Adrenal gland (tissue), 12 donors: ENCODE data around the gene PTPRN2. TPM values are rescaled to one million over a fixed set of nuclear protein-coding genes. Genes with fewer than 3 reads are reported as not detected.

Experiments
- DNase-seq, 7 donors: peaks; one replicate each; pipeline ENCODE4 v3.0.0-alpha.2; 2019 to 2020
- H3K27ac ChIP-seq, 5 donors: fragments of 200-600 bp; sonication (generic) in 4 of 5; 1 replicate in 3 of 5; 2 replicates in 2 of 5; pipeline versions ENCODE4 v1.5.1 to v1.8.0; 2016 to 2020; ENCODE audit warnings: mild to moderate bottlenecking in 1 of 5
- H3K27me3 ChIP-seq: fragments of 200-600 bp; 2 replicates; pipeline ENCODE4 v1.8.0; 2021
- H3K36me3 ChIP-seq, 2 donors: fragments of 200-600 bp; replicated peaks in 1 of 2; 1 replicate in 1 of 2; 2 replicates in 1 of 2; pipeline versions ENCODE4 v1.5.1 to v1.8.0; 2018 to 2022
- H3K4me1 ChIP-seq, 2 donors: fragments of 200-600 bp; replicated peaks in 1 of 2; 1 replicate in 1 of 2; 2 replicates in 1 of 2; pipeline versions ENCODE4 v1.5.1 to v1.8.0; 2018 to 2021
- H3K4me3 ChIP-seq, 4 donors: fragments of 200-600 bp; sonication (generic) in 3 of 4; one replicate each; pipeline ENCODE4 v1.5.1; 2016 to 2018
- H3K9me3 ChIP-seq, 3 donors: fragments of 200-600 bp; sonication (generic) in 1 of 3; replicated peaks in 1 of 3; 1 replicate in 2 of 3; 2 replicates in 1 of 3; pipeline versions ENCODE4 v1.5.1 to v1.8.0; 2016 to 2021
- CTCF ChIP-seq, 6 experiments: fragments of 450-650 bp in 4 of 6; fragments of 200-600 bp in 2 of 6; sonication (generic) in 1 of 6; IDR thresholded peaks; 1 replicate in 5 of 6; 2 replicates in 1 of 6; pipeline versions ENCODE4 v1.5.1 to v1.8.0; 2016 to 2021; ENCODE audit warnings: antibody characterized with exemption in 6 of 6, mild to moderate bottlenecking in 2 of 6, moderate library complexity in 1 of 6
- POLR2A ChIP-seq, 2 donors: fragments of 450-650 bp; IDR thresholded peaks; one replicate each; pipeline ENCODE4 v1.6.1; 2017; ENCODE audit warnings: antibody characterized with exemption in 2 of 2, mild to moderate bottlenecking in 2 of 2, moderate library complexity in 1 of 2
- WGBS, 4 donors: extraction: QIAGEN DNeasy Blood & Tissue Kit in 2 of 4; methylation state at CpG; one replicate each; pipeline versions ENCODE4 v1.1.5 to v1.1.7; 2013 to 2017; 5-methylcytosine and 5-hydroxymethylcytosine counted together
- intact Hi-C, 2 donors: fragments of 100-400 bp; cut with DNase I; formaldehyde crosslinking; loops; one replicate each; pipeline versions ENCODE4 v1.14.1 to v1.15.0; 2022 to 2023
- polyA plus RNA-seq, 3 donors: library from polyadenylated mRNA; stranded (reverse); fragments of 200-250 nt in 2 of 3; fragments of 350-450 nt in 1 of 3; fragmentation: Illumina TruSeq in 1 of 3; extraction: RNeasy Lipid Tissue Mini Kit (QIAGEN cat#74804) in 1 of 3; gene quantifications; one replicate each; pipeline ENCODE4 v1.2.3, GENCODE V29; 2013 to 2014
- total RNA-seq, 9 donors: library from RNA; depleted of rRNA in 4 of 9; stranded (reverse); fragments of >200 nt in 4 of 9; fragments of 120-200 nt in 1 of 9; fragmentation: NEBNext Ultra II Directional in 1 of 9; extraction: Animal tissue kit (Norgen Biotek cat#: 25700) in 1 of 9; gene quantifications; one replicate each; pipeline versions ENCODE4 v1.1.0 to v1.2.4, GENCODE V29; 2013 to 2023
- donor health status: healthy with polysubstance abuse.
- donor health status: Bipolar disorder and iron deficiency.
- donor health status: DM: yes; HTN: yes; CAD: no.
- donor health status: DM: no; HTN: no; CAD: no.
- donor health status: DM: no; HTN: no; CAD: no.
- donor health status: DM: yes; HTN: yes; CAD: no.

The PTPRN2 gene
- total and polyA plus RNA-seq, 12 donors: 2.2 to 16.2 (median 3.4) TPM

GRCh38 chr7:157638563-157638962 lies 949.1 kb downstream of the PTPRN2 start:
- Histone ChIP-seq H3K9me3 (no peaks in the 10 kb centered on the region), H3K27ac (no peak overlapping the region), H3K4me3 (no peak overlapping the region), H3K4me1 (no peaks in the 10 kb centered on the region), H3K27me3 (peaks cover 1% of the 10 kb centered on the region), H3K36me3 (no peaks in the 10 kb centered on the region)
- TF ChIP-seq CTCF (IDR thresholded peaks at IDR 0.05) (no peak), POLR2A (IDR thresholded peaks at IDR 0.05) (no peak)
- no peak for DNase-seq
- intact Hi-C loops: no loop called here
- 82 to 88% (median 83%) methylated on average over 6 to 8 of the region's 8 CpGs for WGBS, 4 donors

GRCh38 chr7:157637216-157637949 lies 950.2 kb downstream of the PTPRN2 start:
- Histone ChIP-seq H3K36me3 (no peaks in the 10 kb centered on the region), H3K9me3 (no peaks in the 10 kb centered on the region), H3K4me3 (no peak overlapping the region), H3K27me3 (peaks cover 4% of the 10 kb centered on the region), H3K27ac (no peak overlapping the region), H3K4me1 (no peaks in the 10 kb centered on the region)
- no peak for DNase-seq
- TF ChIP-seq CTCF (IDR thresholded peaks at IDR 0.05): no peak
- no peak for TF ChIP-seq POLR2A (IDR thresholded peaks at IDR 0.05)
- intact Hi-C loops: no loop called here
- WGBS, 4 donors: 62 to 80% (median 73%) methylated on average over 14 to 15 of the region's 15 CpGs

- intact Hi-C loops: no loop called here
- no peaks in the 10 kb centered on the region for H3K4me1 ChIP-seq
These were observed 952.0 kb downstream of the PTPRN2 start for GRCh38 chr7:157635669-157636068.

GRCh38 chr7:157635148-157635500 lies 952.5 kb downstream of the PTPRN2 start:
- Histone ChIP-seq H3K27ac (no peak overlapping the region), H3K4me3 (no peak overlapping the region), H3K9me3 (no peaks in the 10 kb centered on the region), H3K36me3 (no peaks in the 10 kb centered on the region), H3K4me1 (no peaks in the 10 kb centered on the region), H3K27me3 (peaks cover 4% of the 10 kb centered on the region)
- DNase-seq: no peak
- TF ChIP-seq POLR2A (IDR thresholded peaks at IDR 0.05) (no peak), CTCF (IDR thresholded peaks at IDR 0.05) (no peak)
- WGBS, 4 donors: 75 to 86% (median 80%) methylated on average over 6 of the region's 6 CpGs
- intact Hi-C loops: no loop called here

More at GRCh38 chr7:157635669-157636068, 952.0 kb downstream of the PTPRN2 start:
- no peaks in the 10 kb centered on the region for H3K36me3 ChIP-seq
- H3K9me3 ChIP-seq: no peaks in the 10 kb centered on the region
- TF ChIP-seq POLR2A (IDR thresholded peaks at IDR 0.05) (no peak), CTCF (IDR thresholded peaks at IDR 0.05) (no peak)
- H3K27ac ChIP-seq: no peak overlapping the region
- peaks cover 4% of the 10 kb centered on the region for H3K27me3 ChIP-seq
- H3K4me3 ChIP-seq: no peak overlapping the region
- WGBS, 4 donors: 67 to 77% (median 70%) methylated on average over 1 of the region's 1 CpG
- no peak for DNase-seq
